Measurements from ENCODE around the gene INCENP.
A peak's percentile ranks its signal among the peaks of the same experiment; 100 is the strongest.
"Not testable (repeated sequence)": the region's sequence is repeated elsewhere in the genome, so short reads cannot be mapped to it uniquely, and the experiment has no call there.

Gene INCENP

GRCh38 chr11:62123669-62124185 lies at the start of gene INCENP:
INCENP (plus strand) TSS chr11:62124011; CDS start chr11:62128162, 4,151 bp downstream.
- peak; percentile 98 to 100 (median 99) for DNase-seq

- DNase-seq: peak in 1 of 3 donors; percentile 10
Observed at GRCh38 chr11:62075438-62075837, 48.4 kb upstream of the INCENP start.

DNA sequence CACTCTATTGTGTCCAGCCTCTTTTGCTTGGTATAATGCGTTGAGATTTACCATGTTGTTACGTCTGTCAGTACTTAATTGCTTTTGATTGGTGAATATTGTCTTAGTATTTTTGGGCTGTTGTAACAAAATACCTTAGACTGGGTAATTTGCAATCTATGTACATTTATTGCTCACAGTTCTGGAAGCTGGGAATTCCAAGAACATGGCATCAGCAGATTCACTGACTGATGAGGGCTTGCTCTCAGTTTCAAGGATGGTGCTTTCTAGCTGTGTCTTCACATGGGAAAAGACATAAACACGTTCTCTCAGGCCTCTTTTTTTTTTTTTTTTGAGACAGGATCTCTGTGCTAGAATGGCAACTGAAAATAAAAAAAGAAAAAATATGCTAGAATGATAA lies 46.7 kb upstream of the INCENP start:
- peak in 2 of 3 donors; percentile 19 to 25 for DNase-seq

GRCh38 chr11:62081378-62082291 lies 42.2 kb upstream of the INCENP start:
- DNase-seq: peak; percentile 79 to 88 (median 87)

GRCh38 chr11:62082292-62082657 lies 41.5 kb upstream of the INCENP start:
- no peak for DNase-seq

- DNase-seq: not testable (repeated sequence)
Observed at GRCh38 chr11:62084801-62085200, 39.0 kb upstream of the INCENP start.

GRCh38 chr11:62087694-62088093 lies 36.1 kb upstream of the INCENP start:
- DNase-seq: no peak

- DNase-seq: no peak
Observed at GRCh38 chr11:62088331-62088933, 35.4 kb upstream of the INCENP start.

DNA sequence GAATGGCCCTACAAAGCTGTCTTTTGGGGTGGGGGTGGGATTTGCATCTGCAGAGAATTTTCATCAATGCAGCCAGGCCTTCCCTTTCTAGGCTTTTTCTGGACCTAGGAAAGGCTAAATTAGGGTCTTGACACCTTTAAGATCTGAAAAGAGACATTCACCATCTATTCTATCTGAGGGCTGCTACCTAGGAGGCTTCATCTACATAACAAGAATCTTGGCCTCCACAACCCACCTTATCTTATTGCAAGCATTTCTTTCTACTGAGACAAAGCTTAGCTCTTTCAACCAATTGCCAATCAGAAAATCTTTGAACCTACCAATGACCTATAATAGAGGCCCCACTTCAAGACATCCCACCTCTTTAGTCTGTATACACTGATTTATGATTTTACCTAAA lies 20.7 kb upstream of the INCENP start:
- no peak for DNase-seq

DNA sequence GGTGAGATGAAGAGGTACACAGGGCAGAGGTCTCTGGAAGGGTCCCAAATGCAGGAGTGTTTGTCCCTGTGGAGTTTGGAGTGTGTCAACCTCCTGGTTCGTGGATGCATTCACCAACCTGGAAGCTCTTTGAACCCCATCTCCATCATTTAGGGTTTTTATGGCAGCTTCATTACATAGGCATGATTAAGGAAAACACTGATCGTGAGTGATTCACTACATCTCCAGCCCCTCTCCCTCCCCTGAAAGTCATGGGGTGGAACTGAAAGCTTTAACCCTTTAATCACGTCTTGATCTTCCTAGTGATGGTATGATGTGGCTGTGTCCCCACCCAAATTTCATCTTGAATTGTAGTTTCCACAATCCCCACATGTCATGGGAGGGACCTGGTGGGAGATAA lies 19.8 kb upstream of the INCENP start:
- peak in 2 of 3 donors; percentile 23 to 36 for DNase-seq

DNA sequence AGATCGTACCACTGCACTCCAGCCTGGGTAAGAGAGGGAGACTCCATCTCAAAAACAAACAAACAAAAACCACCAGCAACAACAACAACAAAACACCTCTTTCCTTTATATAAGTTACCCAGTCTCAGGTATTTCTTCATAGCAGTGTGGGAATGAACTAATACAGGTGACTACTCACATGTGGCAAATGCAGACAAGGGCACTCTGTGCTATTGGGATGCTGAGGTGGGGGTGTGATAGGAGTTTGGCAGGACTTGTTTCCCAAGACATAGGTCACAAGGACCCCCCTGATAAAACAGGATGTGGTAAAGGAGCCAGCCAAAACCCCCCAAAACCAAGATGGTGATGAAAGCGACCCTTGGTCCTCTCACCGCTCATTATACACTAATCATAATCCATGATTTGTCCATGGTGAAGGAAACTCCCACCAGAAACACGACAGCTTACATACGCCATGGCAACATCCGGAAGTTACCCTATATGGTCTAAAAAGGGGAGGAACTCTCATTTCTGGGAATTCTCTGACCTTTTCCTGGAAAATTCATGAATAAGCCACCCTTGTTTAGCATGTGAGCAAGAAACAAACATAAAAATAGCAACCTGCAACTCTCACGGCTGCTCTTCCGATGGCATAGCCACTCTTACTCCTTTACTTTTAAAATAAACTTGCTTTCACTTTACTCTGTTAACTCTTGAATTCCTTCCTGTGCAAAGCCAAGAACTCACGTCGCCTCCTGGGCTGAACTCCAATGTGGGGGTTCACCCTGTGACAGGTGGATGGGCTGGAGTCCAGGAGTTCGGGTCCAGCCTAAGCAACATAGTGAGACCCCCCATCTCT lies 18.8 kb upstream of the INCENP start:
- DNase-seq: peak; percentile 82 to 99 (median 91)

GRCh38 chr11:62105667-62106191 lies 18.1 kb upstream of the INCENP start:
- DNase-seq: no peak

DNA sequence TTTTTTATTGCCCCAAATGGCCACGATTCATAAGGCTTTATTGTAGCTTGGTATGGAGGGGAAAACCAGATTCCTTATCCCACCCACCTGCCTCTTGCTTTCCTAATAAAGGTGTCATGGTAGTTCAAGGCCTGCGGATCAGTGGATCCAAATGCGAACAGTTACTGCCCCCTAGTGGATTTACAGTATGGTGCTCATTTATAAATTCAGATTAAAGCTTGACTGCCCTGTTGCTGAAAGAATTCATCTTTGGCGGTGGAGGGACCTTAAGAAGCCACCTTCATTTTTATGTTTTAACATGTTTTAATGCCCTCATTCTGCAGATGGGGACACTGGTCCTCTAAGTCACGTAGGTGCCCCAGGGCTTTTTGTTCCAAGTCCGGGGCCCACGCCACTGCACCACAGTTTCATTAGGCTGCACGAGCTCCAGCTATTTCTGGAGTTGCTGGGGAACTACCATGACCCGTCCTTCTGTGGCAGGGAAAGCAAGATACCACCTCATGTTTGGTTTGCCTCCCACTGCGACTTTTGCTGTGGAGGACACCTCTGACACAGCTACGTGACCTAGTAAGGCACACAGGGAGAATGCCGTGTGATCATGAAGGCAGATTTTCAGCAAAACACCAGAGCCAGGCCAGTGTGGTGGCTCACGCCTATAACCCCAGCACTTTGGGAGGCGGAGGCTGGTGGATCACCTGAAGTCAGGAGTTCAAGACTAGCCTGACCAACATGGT lies 15.6 kb upstream of the INCENP start:
- peak; percentile 82 to 88 (median 84) for DNase-seq

- DNase-seq: peak; percentile 57 to 67 (median 63)
Observed at GRCh38 chr11:62108971-62109404, 14.8 kb upstream of the INCENP start.

GRCh38 chr11:62115085-62115694 lies 8.6 kb upstream of the INCENP start:
- no peak for DNase-seq

DNA sequence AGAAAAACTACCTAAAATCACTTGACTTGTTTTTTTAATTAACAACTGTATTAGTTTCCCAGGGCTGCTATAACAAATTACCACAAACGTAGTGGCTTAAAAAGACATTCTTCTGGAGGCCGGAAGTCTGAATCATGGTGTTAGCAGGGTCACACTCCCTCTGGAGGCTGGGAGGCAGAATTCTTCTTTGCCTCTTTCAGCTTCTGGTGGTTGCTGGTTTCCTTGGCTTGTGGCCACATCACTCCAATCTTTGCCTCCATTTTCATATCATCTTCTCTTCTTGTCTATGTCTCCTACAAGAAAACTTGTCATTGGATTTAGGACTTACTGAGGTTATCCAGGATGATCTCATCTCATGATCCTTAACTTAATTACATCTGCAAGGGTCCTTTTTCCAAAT lies 7.4 kb upstream of the INCENP start:
- DNase-seq: no peak

GRCh38 chr11:62119569-62119968 lies 4.2 kb upstream of the INCENP start:
- no peak for DNase-seq

DNA sequence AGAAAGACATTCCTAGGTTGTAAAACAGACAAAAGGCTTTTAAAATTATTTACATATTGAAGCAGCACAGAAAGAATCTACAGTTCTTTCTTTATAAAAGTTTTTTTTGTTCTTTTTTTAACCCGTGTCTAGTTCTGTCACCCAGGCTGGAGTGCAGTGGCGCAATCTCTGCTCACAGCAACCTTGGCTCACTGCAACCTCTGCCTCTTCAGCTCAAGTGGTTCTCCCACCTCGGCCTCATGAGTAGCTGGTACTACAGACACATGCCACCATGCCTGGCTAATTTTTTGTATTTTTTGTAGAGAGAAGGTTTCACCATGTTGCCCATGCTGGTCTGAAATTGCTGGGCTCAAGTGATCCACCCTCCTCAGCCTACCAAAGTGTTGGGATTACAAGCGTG lies 3.8 kb upstream of the INCENP start:
- no peak for DNase-seq

DNA sequence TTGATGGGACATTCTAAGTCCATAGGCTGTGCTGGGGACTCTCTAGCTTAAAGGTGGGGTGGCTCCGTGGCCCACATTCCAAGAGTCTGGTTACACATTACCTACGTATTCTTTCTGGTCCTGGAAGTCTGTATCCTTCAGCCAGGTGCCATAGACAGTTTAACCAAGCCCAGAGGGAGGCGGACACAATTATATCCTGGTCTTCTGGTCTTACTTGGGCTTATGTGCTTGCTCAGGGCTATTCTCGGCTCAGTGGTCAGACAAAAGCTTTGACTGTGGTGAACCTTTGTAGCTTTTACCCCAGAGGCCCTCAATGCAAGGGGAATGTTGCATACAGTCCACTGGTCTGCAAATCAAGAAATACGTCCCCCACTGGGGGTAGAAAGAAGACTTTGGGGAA lies 3.4 kb upstream of the INCENP start:
- DNase-seq: no peak

DNA sequence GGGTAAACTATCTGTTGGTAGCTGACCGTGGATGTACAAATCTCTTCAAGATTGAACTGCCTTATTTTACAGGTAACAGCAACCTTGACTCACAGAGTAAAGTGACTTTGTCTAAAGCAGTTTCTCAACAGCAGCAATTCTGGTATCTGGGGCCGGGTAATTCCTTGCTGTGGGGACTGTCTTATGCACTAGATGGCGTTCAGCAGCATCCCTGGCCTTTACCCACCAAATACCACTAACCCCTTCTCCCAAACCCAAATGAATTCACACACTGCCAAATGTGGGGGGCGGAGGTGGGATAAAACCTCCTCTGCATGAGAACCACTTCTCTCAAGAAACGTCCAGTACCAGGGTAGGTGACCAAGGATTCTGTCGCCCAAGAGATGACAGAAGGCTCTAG lies 1.7 kb upstream of the INCENP start:
- DNase-seq: no peak
